Measurements from ENCODE around the gene PLTP.
"Not testable (repeated sequence)": the region's sequence is repeated elsewhere in the genome, so short reads cannot be mapped to it uniquely, and the experiment has no call there.

PLTP gene

GRCh38 chr20:45874104-45874481 is 37.9 kb downstream of the PLTP start:
- not testable (repeated sequence) for DNase-seq (ENCODE audit: low read depth, low spot score)

- no peak for DNase-seq (ENCODE audit: low read depth, low spot score)
These were observed 38.4 kb downstream of the PLTP start for GRCh38 chr20:45873409-45874103.

- no peak for DNase-seq (ENCODE audit: low read depth, low spot score)
These were observed 39.3 kb downstream of the PLTP start for GRCh38 chr20:45872626-45873025.

DNA sequence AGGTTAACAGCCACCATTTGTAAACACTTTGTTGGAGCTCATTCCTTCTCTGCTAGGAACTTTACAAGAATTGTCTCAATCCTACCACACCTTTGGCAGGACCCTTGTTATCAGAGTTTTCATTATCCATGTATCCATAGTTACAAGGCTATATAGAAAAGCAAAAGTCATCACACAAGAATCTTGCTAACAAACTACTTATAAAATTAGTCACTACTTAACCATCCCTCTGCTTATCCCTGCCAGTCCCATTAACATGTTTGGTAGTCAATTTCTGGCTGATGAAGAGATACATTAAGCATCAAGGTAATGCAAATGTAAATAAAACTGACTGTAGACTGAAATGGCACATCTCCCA is 44.2 kb downstream of the PLTP start:
- no peak for DNase-seq (ENCODE audit: low read depth, low spot score)

- DNase-seq (ENCODE audit: low read depth, low spot score), result no peak
These were observed 44.7 kb downstream of the PLTP start for GRCh38 chr20:45867136-45867818.

GRCh38 chr20:45866454-45866853 is 45.5 kb downstream of the PLTP start:
- DNase-seq (ENCODE audit: low read depth, low spot score), result no peak

GRCh38 chr20:45863543-45864470 is 48.1 kb downstream of the PLTP start:
- DNase-seq (ENCODE audit: low read depth, low spot score), result no peak

DNA sequence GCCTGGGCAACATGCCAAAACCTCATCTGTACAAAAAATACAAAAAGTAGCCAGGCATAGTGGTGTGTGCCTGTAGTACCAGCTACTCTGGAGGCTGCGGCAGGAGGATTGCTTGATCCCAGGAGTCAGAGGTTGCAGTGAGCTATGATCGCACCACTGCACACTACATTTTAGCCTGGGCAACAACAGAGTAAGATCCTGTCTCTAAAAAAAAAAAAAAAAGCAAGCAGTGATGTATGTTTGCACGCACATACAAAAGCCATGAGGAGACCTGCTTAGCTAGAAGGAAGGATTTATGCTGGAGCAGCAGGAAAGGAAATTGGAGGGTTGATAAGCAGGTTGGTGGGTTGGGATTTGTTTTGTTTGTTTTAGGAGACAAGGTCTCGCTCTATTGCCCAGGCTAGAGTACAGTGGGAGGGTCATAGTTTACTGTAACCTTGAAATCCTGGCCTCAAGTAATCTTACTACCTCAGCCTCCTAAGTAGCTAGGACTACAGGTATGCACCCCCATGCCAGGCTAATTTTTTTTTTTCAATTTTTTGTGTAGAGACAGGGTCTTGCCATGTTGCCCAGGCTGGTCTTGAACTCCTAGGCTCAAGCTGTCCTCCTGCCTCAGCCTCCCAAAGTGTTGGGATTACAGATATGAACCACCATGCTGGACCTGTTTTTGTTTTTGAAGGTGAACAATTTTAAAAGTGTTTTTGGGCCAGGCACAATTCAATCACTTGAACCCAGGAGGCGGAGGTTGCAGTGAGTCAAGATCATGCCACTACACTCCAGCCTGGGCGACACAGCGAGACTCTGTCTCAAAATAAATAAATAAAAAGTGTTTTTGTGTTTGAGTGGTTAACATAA is 50.5 kb downstream of the PLTP start:
- DNase-seq (ENCODE audit: low read depth, low spot score), result no peak

- no peak for DNase-seq (ENCODE audit: low read depth, low spot score)
These were observed 51.3 kb downstream of the PLTP start for GRCh38 chr20:45860560-45861220.

- DNase-seq (ENCODE audit: low read depth, low spot score), result no peak
These were observed 52.0 kb downstream of the PLTP start for GRCh38 chr20:45859916-45860315.

GRCh38 chr20:45857882-45858216 is 54.1 kb downstream of the PLTP start:
- no peak for DNase-seq (ENCODE audit: low read depth, low spot score)

GRCh38 chr20:45857114-45857881 is 54.7 kb downstream of the PLTP start, which contains the start of the genes ACOT8 and ZSWIM3:
ACOT8 (minus strand) TSS chr20:45857392; CDS start chr20:45857315, 77 bp downstream.
ZSWIM3 (plus strand) TSS chr20:45857614; CDS start chr20:45857826, 212 bp downstream.
- DNase-seq (ENCODE audit: low read depth, low spot score), result peak; percentile 100

DNA sequence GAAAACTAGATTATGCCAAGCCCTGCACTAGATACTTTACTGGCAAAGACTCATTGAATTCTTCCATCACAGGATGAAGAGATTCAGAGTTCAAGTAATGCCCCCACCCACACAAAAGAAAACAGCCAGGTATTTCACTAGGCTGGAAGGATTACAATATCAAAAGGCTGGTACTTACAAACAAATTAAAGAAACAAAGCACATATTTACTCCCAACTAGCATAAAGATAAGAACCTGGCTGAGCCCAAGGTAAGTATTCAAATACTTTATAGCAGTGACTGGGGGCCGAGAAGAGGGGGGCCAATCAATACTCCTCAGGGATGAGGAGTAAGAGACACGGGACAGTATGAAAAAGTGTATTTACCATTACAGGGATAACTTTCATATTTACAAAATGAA is 58.5 kb downstream of the PLTP start:
- DNase-seq (ENCODE audit: low read depth, low spot score), result no peak

DNA sequence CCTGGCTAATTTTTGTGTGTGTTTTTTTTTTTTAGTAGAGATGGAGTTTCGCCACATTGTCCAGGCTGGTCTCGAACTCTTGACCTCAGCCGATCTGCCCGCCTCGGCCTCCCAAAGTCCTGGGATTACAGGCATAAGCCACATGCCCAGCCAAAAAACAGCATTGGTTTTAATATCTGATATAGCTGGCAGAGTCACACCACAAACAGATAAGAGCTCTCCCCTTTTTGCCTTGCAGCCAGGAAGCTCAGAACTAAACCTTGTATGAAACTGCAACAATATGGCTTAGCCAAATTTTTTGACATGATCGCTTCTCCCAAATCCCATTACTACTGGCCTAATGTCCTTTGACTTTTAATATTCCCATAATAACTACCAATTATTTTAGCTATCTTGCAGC is 59.6 kb downstream of the PLTP start:
- DNase-seq (ENCODE audit: low read depth, low spot score), result no peak

DNA sequence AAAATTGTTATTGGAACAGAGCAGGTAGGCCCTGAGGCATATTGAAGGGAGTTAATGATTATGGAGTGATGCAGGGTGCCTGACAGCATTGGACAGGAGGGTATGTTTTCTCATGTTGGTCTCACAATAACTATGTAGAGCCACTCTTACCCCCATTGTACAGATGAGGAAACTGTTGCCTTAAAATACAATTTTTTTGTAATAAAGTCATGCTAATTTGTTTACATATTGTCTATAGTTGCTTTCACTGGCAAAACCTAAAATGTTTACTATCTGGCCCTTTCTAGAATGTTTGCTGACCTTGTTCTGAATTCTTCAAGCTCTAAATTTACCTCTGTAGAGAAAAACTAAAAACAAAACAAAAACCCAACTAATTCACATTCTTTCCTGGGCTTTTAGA is 60.5 kb downstream of the PLTP start:
- DNase-seq (ENCODE audit: low read depth, low spot score), result no peak

GRCh38 chr20:45850926-45851325 is 61.0 kb downstream of the PLTP start:
- DNase-seq (ENCODE audit: low read depth, low spot score), result no peak

DNA sequence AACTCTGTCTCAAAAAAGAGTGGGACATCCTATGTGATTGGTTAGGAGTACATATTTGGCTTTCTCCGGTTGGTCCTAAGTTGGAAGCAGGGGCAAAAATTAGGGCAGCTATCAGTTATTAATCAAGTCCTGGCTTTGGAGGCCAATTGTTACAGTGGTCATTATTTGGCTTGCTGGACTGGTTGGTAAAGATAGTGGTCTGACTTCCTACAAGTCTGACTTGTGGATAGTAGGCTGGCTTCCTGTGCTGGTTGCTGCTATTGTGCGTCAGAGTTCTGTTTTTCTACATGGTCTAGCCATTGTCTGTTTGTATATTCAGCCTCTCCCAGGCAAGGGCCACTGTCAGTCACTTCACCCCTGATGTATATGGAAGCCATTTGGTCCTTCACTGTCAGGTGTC is 61.7 kb downstream of the PLTP start:
- no peak for DNase-seq (ENCODE audit: low read depth, low spot score)

DNA sequence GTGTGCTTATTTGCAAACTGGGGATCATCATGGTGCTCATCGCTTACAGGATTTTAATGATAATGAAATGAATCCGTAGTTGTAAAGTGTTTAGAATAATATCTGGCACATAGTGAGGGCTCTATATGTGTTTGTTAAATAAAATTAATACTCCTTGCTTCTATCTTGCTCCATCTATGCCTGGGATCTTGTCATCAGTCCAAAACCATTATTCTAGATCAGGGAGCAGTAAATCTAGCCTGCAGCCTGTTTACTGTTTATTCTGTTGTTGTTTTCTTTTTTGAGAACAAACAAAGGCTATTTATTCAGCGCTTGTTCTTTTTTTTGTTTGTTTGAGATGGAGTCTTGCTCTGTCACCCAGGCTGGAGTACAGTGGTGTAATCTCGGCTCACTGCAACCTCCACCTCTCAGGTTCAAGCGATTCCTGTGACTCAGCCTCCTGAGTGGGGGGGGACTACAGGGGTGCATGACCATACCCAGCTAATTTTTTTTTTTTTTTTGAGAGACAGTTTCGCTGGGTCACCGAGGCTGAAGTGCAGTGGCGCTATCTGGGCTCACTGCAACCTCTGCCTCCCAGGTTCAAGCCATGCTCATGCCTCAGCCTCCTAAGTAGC is 62.9 kb downstream of the PLTP start:
- no peak for DNase-seq (ENCODE audit: low read depth, low spot score)

Measured in smooth muscle cell of the brain vasculature (primary cell).